Measurements from ENCODE around the gene SLC35A1. TPM values are rescaled to one million over a fixed set of nuclear protein-coding genes. Genes with fewer than 3 reads are reported as not detected.
A peak's percentile ranks its signal among the peaks of the same experiment; 100 is the strongest.

The SLC35A1 gene
- total and polyA plus RNA-seq, 2 of the 8 experiments (the other 6 are each of a cell fraction or from before 2014, with no cell fraction given), result 4.7 to 9.2 TPM

- Histone ChIP-seq H2AK5ac (ENCODE audit: low read depth, low read length) (no peak overlapping the region), H3K9me3 (ENCODE audit: insufficient read depth in 2 of 2, low read depth in 1 of 2, low read length in 1 of 2) (no peaks in the 10 kb centered on the region), H4K91ac (replicated peaks; ENCODE audit: insufficient read length, low read length) (no peak overlapping the region), H4K20me1 (replicated peaks in 1 of 2; ENCODE audit: control insufficient read depth in 1 of 2, insufficient read depth in 2 of 2, low read length in 2 of 2) (no peaks in the 10 kb centered on the region), H3K23ac (ENCODE audit: insufficient read length) (no peak overlapping the region), H3K4me1 (replicated peaks in 1 of 4; ENCODE audit: control insufficient read depth in 3 of 4, insufficient read depth in 4 of 4, low read length in 3 of 4) (no peaks in the 10 kb centered on the region), H3K18ac (ENCODE audit: extremely low read depth, low read length) (no peak overlapping the region), H2BK20ac (ENCODE audit: low read length) (no peak overlapping the region), H2BK12ac (ENCODE audit: low read depth, low read length) (0 out of 2 replicates have a peak overlapping the region, but pooled peaks have one; percentile 3), H3K36me3 (ENCODE audit: control insufficient read depth in 2 of 4, insufficient read depth in 4 of 4, low read length in 3 of 4) (peaks cover 0 to 53% (median 14%) of the 10 kb centered on the region in 4 experiments; a peak in 5 of 8 replicates), H4K8ac (ENCODE audit: extremely low read depth, insufficient read depth, low read length) (no peak overlapping the region), H3K27ac (ENCODE audit: low read depth, low read length) (no peak overlapping the region; the same call in 1 of the 2 replicates), H3K14ac (ENCODE audit: insufficient read length) (no peak overlapping the region), H3K79me2 (ENCODE audit: control insufficient read depth in 1 of 2, insufficient read depth in 2 of 2, low read length in 2 of 2) (no peaks in the 10 kb centered on the region), H2BK120ac (replicated peaks; ENCODE audit: low read depth, low read length) (no peak overlapping the region), H2AFZ (ENCODE audit: low read length) (no peak overlapping the region), H4K5ac (ENCODE audit: insufficient read length, low read depth, low read length) (no peak overlapping the region), H3K79me1 (ENCODE audit: low read depth, low read length) (no peaks in the 10 kb centered on the region), H3K4me2 (ENCODE audit: insufficient read depth in 1 of 2, low read depth in 2 of 2, low read length in 2 of 2) (no peak overlapping the region), H3K56ac (replicated peaks; ENCODE audit: insufficient read length, low read depth, low read length) (no peak overlapping the region), H2BK5ac (ENCODE audit: low read depth, low read length) (no peak overlapping the region), H3K4ac (replicated peaks; ENCODE audit: insufficient read length, low read depth, low read length) (no peak overlapping the region), H2BK15ac (ENCODE audit: low read length) (no peak overlapping the region), H3K4me3 (ENCODE audit: extremely low read depth in 1 of 4, insufficient read depth in 2 of 4, low read depth in 3 of 4, low read length in 4 of 4) (no peak overlapping the region), H3K9ac (replicated peaks in 1 of 4; ENCODE audit: extremely low read depth in 1 of 4, low read depth in 3 of 4, low read length in 3 of 4) (no peak overlapping the region), H3K27me3 (replicated peaks in 1 of 4; ENCODE audit: control insufficient read depth in 3 of 4, extremely low read depth in 1 of 4, insufficient read depth in 3 of 4, low read length in 3 of 4) (no peaks in the 10 kb centered on the region), H3K23me2 (ENCODE audit: low read depth, low read length) (no peaks in the 10 kb centered on the region)
- ChIA-PET CTCF (ENCODE audit: partially characterized antibody) (no interaction called here), POLR2A (ENCODE audit: partially characterized antibody) (no interaction called here)
- DNase-seq (ENCODE audit: low read depth in 1 of 2, low spot score in 2 of 2) (no peak), FAIRE-seq (peak; percentile 24)
- 97% methylated on average over 4 of the region's 4 CpGs; no CpG with 5 or more reads in 1 of the 2 experiments for WGBS, 2 experiments (ENCODE audit: extremely low coverage in 1 of 2, insufficient coverage in 1 of 2, insufficient read length in 1 of 2, insufficient replicate concordance in 2 of 2, low coverage in 1 of 2, low lambda C conversion rate in 2 of 2, missing lambda C conversion rate in 1 of 2)
- no peak for TF ChIP-seq SP4 (IDR thresholded peaks at IDR 0.05; ENCODE audit: low read length)
- no peak for TF ChIP-seq KDM5A (IDR thresholded peaks at IDR 0.05; ENCODE audit: low read length)
- no peak for TF ChIP-seq SIX5 (IDR thresholded peaks at IDR 0.05; ENCODE audit: low read depth, low read length)
- TF ChIP-seq MAX (IDR thresholded peaks at IDR 0.05), result no peak
- no peak for TF ChIP-seq NRF1 (IDR thresholded peaks at IDR 0.05; ENCODE audit: low read depth, low read length)
Observed at GRCh38 chr6:87540539-87540938, 67.8 kb downstream of the SLC35A1 start.

Measured in H1 (cell line).